Retinal pigment epithelial cell (primary cell): ENCODE data around the gene MMEL1.

Experiments
- DNase-seq: peaks from one replicate; pipeline ENCODE4 v3.0.0-alpha.2; 2010; ENCODE audit warnings: low read depth
- H3K4me3 ChIP-seq: 2 replicates; pipeline ENCODE4 v1.5.1; 2011; ENCODE audit warnings: mild to moderate bottlenecking, low read length, control low read depth, moderate library complexity
- CTCF ChIP-seq: conservative IDR thresholded peaks from 2 replicates; pipeline ENCODE4 v1.5.1; 2011; ENCODE audit warnings: low read depth, low read length, control low read depth, inconsistent platforms

MMEL1 gene

GRCh38 chr1:2564815-2565374 lies 67.9 kb downstream of the MMEL1 start:
- H3K4me3 ChIP-seq = no peak overlapping the region
- TF ChIP-seq CTCF = no peak
- DNase-seq = no peak

GRCh38 chr1:2564006-2564814 lies 68.6 kb downstream of the MMEL1 start:
- no peak for TF ChIP-seq CTCF
- no peak for DNase-seq
- H3K4me3 ChIP-seq = no peak overlapping the region

GRCh38 chr1:2563205-2563604 lies 69.6 kb downstream of the MMEL1 start:
- H3K4me3 ChIP-seq = no peak overlapping the region
- no peak for DNase-seq
- no peak for TF ChIP-seq CTCF

- H3K4me3 ChIP-seq = no peak overlapping the region
- TF ChIP-seq CTCF = peak; percentile 61
- no peak for DNase-seq
Measured at GRCh38 chr1:2561898-2562895, 70.6 kb downstream of the MMEL1 start.

- H3K4me3 ChIP-seq = no peak overlapping the region
- no peak for TF ChIP-seq CTCF
Measured at GRCh38 chr1:2561446-2561845, 71.4 kb downstream of the MMEL1 start.

GRCh38 chr1:2560299-2561073 lies 72.3 kb downstream of the MMEL1 start:
- no peak for TF ChIP-seq CTCF
- H3K4me3 ChIP-seq = no peak overlapping the region
- DNase-seq = no peak

More at GRCh38 chr1:2561446-2561845, 71.4 kb downstream of the MMEL1 start:
- no peak for DNase-seq
